NK-92 treated with Interleukin-12 subunit alpha and Interleukin-12 subunit beta, amount 100 ng/mL, for 24 hours (cell line): ENCODE results near the gene MIP.
"Not testable (repeated sequence)": the region's sequence is repeated elsewhere in the genome, so short reads cannot be mapped to it uniquely, and the experiment has no call there.

ENCODE experiments used
- DNase-seq: peaks from one replicate; lab custom pipeline; 2025; lab: John Stamatoyannopoulos, UW

The MIP gene

DNA sequence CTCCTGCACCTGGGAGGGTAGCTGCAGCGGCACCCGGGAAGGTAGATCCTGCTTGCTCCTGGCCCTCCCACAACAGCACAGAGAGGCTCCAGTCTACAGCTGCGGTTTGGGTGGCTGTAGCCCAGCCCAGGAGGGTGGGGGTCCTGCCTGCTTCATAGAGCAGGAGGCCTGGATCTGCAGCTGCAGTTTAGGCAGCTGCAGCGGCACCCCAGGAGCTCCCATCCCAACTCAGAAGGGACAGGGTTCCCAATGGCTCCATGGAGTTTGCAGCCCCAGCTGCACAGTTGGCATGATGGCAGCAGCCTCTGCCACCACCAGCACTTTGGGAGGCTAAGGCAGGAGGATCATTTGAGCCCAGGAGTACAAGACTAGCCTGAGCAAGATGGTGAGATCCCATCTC, 43.7 kb downstream of the MIP start:
- DNase-seq, result no peak

DNA sequence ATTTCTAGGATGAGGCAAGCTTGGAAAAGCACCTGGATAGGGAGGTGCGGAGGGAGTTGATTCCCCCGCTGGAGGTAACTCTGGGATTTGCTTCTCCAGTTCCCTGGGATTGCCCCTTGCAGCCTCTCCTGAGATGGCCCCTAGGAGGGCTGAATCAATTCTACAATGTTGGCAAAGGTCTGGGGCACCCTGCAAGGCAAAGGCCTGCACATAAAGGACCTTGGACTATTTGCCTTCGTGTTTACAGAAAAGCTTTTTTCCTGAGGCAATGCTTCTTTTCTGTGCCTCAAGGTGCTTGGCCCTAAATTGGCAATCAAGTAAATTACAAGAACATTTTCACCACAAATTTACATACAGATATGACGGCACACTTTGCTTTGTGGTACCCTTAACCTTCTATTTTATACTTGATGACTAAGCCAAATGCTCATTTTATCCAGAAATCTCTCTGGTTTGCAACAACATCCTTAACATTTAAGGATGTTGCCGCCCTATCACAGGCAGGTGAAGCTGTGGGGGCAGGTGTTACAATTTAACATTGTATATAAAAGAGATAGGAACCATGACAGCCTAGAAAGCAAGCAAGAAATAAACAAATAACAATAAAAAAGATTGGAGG, 45.5 kb downstream of the MIP start:
- no peak for DNase-seq

DNA sequence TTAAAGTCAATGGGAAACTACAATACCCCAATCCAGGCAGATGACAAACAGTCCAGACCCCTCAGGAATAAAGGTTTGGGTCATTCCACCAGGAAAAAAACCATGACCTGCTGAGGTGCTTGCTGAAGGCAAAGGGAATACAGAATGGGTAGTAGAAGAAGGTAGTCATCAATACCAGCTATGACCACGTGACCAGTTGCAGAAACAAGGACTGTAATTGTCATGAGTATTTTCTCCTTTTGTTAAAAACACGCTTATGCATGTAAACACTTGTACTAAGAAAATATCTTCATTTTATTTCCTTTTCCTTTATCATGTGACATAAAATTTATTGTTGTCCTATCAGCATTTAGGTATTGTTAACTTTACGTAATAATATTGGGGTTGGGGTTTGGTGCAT, 50.2 kb downstream of the MIP start:
- not testable (repeated sequence) for DNase-seq

DNA sequence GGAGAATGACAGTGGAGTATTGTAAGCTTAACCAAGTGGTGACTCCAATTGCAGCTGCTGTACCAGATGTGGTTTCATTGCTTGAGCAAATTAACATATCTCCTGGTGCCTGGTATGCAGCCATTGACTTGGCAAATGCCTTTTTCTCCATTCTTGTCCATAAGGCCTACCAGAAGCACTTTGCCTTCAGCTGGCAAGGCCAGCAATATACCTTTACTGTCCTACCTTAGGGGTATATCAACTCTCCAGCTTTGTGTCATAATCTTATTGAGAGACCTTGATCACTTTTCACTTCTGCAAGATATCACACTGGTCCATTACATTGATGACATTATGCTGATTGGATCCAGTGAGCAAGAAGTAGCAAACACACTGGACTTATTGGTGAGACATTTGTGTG, 52.8 kb downstream of the MIP start:
- DNase-seq, result not testable (repeated sequence)

DNA sequence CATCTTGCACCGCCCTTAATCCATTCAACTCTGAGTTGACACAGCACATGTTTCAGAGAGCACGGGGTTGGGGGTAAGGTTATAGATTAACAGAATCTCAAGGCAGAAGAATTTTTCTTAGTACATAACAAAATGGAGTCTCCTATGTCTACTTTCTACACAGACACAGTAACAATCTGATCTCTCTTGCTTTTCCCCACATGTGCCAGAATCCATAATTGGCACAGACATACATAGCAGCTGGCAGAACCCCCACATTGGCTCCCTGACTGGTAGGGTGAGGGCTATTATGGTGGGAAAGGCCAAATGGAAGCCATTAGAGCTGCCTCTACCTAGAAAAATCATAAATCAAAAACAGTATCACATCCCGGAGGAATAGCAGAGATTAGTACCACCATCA, 53.3 kb downstream of the MIP start:
- not testable (repeated sequence) for DNase-seq
